ENCODE results near the gene ANKRD11.
"Not testable (repeated sequence)": the region's sequence is repeated elsewhere in the genome, so short reads cannot be mapped to it uniquely, and the experiment has no call there.

- TF ChIP-seq, protein P1, sequence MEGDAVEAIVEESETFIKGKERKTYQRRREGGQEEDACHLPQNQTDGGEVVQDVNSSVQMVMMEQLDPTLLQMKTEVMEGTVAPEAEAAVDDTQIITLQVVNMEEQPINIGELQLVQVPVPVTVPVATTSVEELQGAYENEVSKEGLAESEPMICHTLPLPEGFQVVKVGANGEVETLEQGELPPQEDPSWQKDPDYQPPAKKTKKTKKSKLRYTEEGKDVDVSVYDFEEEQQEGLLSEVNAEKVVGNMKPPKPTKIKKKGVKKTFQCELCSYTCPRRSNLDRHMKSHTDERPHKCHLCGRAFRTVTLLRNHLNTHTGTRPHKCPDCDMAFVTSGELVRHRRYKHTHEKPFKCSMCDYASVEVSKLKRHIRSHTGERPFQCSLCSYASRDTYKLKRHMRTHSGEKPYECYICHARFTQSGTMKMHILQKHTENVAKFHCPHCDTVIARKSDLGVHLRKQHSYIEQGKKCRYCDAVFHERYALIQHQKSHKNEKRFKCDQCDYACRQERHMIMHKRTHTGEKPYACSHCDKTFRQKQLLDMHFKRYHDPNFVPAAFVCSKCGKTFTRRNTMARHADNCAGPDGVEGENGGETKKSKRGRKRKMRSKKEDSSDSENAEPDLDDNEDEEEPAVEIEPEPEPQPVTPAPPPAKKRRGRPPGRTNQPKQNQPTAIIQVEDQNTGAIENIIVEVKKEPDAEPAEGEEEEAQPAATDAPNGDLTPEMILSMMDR (conservative IDR thresholded peaks at IDR 0.05 in 1 of 2, IDR thresholded peaks at IDR 0.05 in 1 of 2; ENCODE audit: low read depth in 1 of 2, low read length in 2 of 2), result not testable (repeated sequence)
- TF ChIP-seq EZH2 (IDR thresholded peaks at IDR 0.05; ENCODE audit: low read length, missing control alignments), result not testable (repeated sequence)
Observed at GRCh38 chr16:89389504-89390223, 100.7 kb downstream of the ANKRD11 start.
